ENCODE data around the gene PPFIBP1.
"Not testable (repeated sequence)": the region's sequence is repeated elsewhere in the genome, so short reads cannot be mapped to it uniquely, and the experiment has no call there.

PPFIBP1 gene

DNA sequence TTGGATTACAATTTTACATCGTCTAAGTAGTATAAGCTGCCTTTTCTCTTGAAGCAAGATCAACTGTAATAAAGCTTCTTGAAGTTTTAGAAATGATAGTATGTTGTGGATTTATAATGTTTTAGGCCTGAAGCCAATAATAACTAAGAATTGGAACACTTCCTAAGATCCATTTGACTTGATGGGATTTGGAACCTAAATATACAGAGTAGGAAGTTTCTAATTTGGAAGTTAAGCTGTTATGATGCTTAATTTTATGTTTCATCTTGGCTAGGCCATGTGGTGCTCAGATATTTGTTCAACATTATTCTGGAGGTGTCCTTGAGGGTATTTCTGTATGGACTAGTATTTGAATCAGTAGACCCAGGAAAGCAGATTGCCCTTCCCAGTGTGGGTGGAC, 74.9 kb downstream of the PPFIBP1 start:
- H3K36me3 ChIP-seq (ENCODE audit: control insufficient read depth, insufficient read depth, low read length, severe bottlenecking); H3K4me3 ChIP-seq (ENCODE audit: low read length); H3K4me1 ChIP-seq (ENCODE audit: control insufficient read depth, insufficient read depth, low read length); DNase-seq (ENCODE audit: low read depth); H3K9me3 ChIP-seq (ENCODE audit: control insufficient read depth, low read length); H3K9ac ChIP-seq (ENCODE audit: low read length); H3K27me3 ChIP-seq (replicated peaks; ENCODE audit: control insufficient read depth, insufficient read depth, low read length): not testable (repeated sequence)

DNA sequence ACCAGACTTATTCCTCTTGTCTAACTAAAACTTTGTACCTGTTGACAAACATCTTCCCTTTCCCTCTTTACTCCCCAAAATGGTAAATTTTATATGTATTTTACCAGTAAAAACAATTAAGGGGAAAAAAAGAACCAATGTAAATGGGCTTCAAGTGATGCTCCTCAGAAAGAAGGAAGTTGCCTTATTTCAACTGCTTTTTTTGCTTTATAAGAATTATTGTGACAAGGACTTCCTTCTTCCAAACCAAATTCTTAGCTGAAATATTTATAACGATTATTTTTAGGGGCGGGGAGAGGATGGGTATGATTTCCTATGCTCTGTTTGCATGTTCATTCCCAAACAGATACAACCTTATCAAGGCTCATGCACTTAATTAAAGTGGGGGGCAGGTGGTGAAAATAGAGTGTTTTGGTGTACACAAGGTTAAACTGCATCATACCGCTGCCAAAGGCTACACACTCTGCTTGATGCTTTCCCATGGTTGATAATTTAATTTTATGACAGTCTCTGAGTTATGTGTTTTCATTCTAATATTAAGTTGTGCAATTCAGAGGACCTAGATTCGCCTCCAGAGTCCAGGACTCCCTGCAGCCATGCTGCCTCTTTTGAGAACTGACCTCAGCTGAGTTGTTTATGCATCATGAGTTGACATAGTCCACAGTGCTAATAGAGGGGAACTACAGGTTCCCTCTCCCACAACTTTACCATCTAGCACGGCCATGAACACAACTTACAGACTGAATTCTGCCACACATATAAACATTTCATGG, 77.2 kb downstream of the PPFIBP1 start:
- not testable (repeated sequence) for H3K9ac ChIP-seq (ENCODE audit: low read length); H3K36me3 ChIP-seq (ENCODE audit: control insufficient read depth, insufficient read depth, low read length, severe bottlenecking); DNase-seq (ENCODE audit: low read depth); H3K4me1 ChIP-seq (ENCODE audit: control insufficient read depth, insufficient read depth, low read length); H3K4me3 ChIP-seq (ENCODE audit: low read length); H3K9me3 ChIP-seq (ENCODE audit: control insufficient read depth, low read length); H3K27me3 ChIP-seq (replicated peaks; ENCODE audit: control insufficient read depth, insufficient read depth, low read length)

GRCh38 chr12:27602516-27602915, 78.5 kb downstream of the PPFIBP1 start:
- DNase-seq (ENCODE audit: low read depth), result peak; percentile 56
- Histone ChIP-seq H3K27me3 (replicated peaks; ENCODE audit: control insufficient read depth, insufficient read depth, low read length) (no peaks in the 10 kb centered on the region), H3K9me3 (ENCODE audit: control insufficient read depth, low read length) (no peaks in the 10 kb centered on the region), H3K4me3 (ENCODE audit: low read length) (no peak overlapping the region), H3K36me3 (ENCODE audit: control insufficient read depth, insufficient read depth, low read length, severe bottlenecking) (no peaks in the 10 kb centered on the region), H3K9ac (ENCODE audit: low read length) (no peak overlapping the region), H3K4me1 (ENCODE audit: control insufficient read depth, insufficient read depth, low read length) (peaks cover 8% of the 10 kb centered on the region)

DNA sequence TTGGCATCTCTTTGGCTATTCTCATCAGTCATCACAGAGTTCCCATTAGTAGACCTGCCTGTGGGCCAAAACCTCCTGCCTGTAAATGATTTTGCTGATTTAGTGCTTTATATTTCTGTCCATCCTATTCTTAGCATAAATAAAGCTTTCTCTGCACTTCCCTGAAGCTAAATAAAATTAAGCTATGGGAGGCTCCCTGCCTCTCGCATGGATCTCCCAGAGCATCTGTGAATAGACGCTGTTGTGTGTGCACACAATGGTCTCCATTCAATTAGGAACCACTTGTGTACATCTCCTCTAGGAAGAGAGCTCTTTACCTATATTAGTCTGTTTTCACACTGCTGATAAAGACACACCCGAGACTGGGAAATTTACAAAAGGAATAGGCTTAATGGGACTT, 80.4 kb downstream of the PPFIBP1 start:
- Histone ChIP-seq H3K9me3 (ENCODE audit: control insufficient read depth, low read length) (no peaks in the 10 kb centered on the region), H3K27me3 (replicated peaks; ENCODE audit: control insufficient read depth, insufficient read depth, low read length) (no peaks in the 10 kb centered on the region), H3K36me3 (ENCODE audit: control insufficient read depth, insufficient read depth, low read length, severe bottlenecking) (no peaks in the 10 kb centered on the region), H3K4me1 (ENCODE audit: control insufficient read depth, insufficient read depth, low read length) (peaks cover 18% of the 10 kb centered on the region), H3K4me3 (ENCODE audit: low read length) (no peak overlapping the region), H3K9ac (ENCODE audit: low read length) (no peak overlapping the region)
- DNase-seq (ENCODE audit: low read depth), result no peak

- Histone ChIP-seq H3K36me3 (ENCODE audit: control insufficient read depth, insufficient read depth, low read length, severe bottlenecking) (no peaks in the 10 kb centered on the region), H3K9ac (ENCODE audit: low read length) (no peak overlapping the region), H3K9me3 (ENCODE audit: control insufficient read depth, low read length) (no peaks in the 10 kb centered on the region), H3K4me1 (ENCODE audit: control insufficient read depth, insufficient read depth, low read length) (peaks cover 31% of the 10 kb centered on the region), H3K27me3 (replicated peaks; ENCODE audit: control insufficient read depth, insufficient read depth, low read length) (no peaks in the 10 kb centered on the region), H3K4me3 (ENCODE audit: low read length) (no peak overlapping the region)
- DNase-seq (ENCODE audit: low read depth), result no peak
These were observed 83.0 kb downstream of the PPFIBP1 start for GRCh38 chr12:27606986-27607385.

DNA sequence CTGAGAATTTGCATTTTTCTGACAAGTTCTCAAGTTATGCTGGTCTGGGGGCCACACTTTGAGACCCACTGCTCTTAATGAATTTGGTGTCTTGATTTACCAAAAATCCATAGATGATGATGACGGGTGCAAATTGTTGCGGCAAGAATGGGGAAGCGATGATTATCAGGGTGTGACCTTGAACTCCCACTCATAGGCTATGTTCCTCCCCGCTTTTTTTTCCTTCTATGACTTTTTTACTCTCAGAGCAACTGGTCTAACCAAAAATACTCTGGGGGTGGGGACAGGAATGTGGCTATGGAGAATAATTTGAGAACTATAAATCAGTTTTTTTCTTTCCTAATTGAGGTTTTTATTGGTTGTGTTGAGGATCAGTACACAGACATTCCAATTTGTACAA, 83.6 kb downstream of the PPFIBP1 start:
- Histone ChIP-seq H3K36me3 (ENCODE audit: control insufficient read depth, insufficient read depth, low read length, severe bottlenecking) (no peaks in the 10 kb centered on the region), H3K9ac (ENCODE audit: low read length) (no peak overlapping the region), H3K9me3 (ENCODE audit: control insufficient read depth, low read length) (no peaks in the 10 kb centered on the region), H3K4me3 (ENCODE audit: low read length) (no peak overlapping the region), H3K27me3 (replicated peaks; ENCODE audit: control insufficient read depth, insufficient read depth, low read length) (no peaks in the 10 kb centered on the region), H3K4me1 (ENCODE audit: control insufficient read depth, insufficient read depth, low read length) (peaks cover 31% of the 10 kb centered on the region)
- DNase-seq (ENCODE audit: low read depth), result no peak

GRCh38 chr12:27608890-27609289, 84.9 kb downstream of the PPFIBP1 start:
- Histone ChIP-seq H3K9me3 (ENCODE audit: control insufficient read depth, low read length) (no peaks in the 10 kb centered on the region), H3K4me3 (ENCODE audit: low read length) (peak overlapping the region; percentile 79), H3K36me3 (ENCODE audit: control insufficient read depth, insufficient read depth, low read length, severe bottlenecking) (no peaks in the 10 kb centered on the region), H3K9ac (ENCODE audit: low read length) (peak overlapping the region; percentile 81), H3K4me1 (ENCODE audit: control insufficient read depth, insufficient read depth, low read length) (peaks cover 31% of the 10 kb centered on the region), H3K27me3 (replicated peaks; ENCODE audit: control insufficient read depth, insufficient read depth, low read length) (no peaks in the 10 kb centered on the region)
- no peak for DNase-seq (ENCODE audit: low read depth)

GRCh38 chr12:27610374-27610773, 86.4 kb downstream of the PPFIBP1 start:
- Histone ChIP-seq H3K27me3 (replicated peaks; ENCODE audit: control insufficient read depth, insufficient read depth, low read length) (no peaks in the 10 kb centered on the region), H3K4me1 (ENCODE audit: control insufficient read depth, insufficient read depth, low read length) (peaks cover 37% of the 10 kb centered on the region), H3K9ac (ENCODE audit: low read length) (peak overlapping the region; percentile 22), H3K36me3 (ENCODE audit: control insufficient read depth, insufficient read depth, low read length, severe bottlenecking) (no peaks in the 10 kb centered on the region), H3K9me3 (ENCODE audit: control insufficient read depth, low read length) (no peaks in the 10 kb centered on the region), H3K4me3 (ENCODE audit: low read length) (no peak overlapping the region)
- peak; percentile 59 for DNase-seq (ENCODE audit: low read depth)

GRCh38 chr12:27614386-27614785, 90.4 kb downstream of the PPFIBP1 start:
- Histone ChIP-seq H3K27me3 (replicated peaks; ENCODE audit: control insufficient read depth, insufficient read depth, low read length) (no peaks in the 10 kb centered on the region), H3K9me3 (ENCODE audit: control insufficient read depth, low read length) (no peaks in the 10 kb centered on the region), H3K4me1 (ENCODE audit: control insufficient read depth, insufficient read depth, low read length) (peaks cover 45% of the 10 kb centered on the region), H3K36me3 (ENCODE audit: control insufficient read depth, insufficient read depth, low read length, severe bottlenecking) (no peaks in the 10 kb centered on the region), H3K9ac (ENCODE audit: low read length) (no peak overlapping the region), H3K4me3 (ENCODE audit: low read length) (no peak overlapping the region)
- no peak for DNase-seq (ENCODE audit: low read depth)

- Histone ChIP-seq H3K4me3 (ENCODE audit: low read length) (no peak overlapping the region), H3K27me3 (replicated peaks; ENCODE audit: control insufficient read depth, insufficient read depth, low read length) (no peaks in the 10 kb centered on the region)
These were observed 90.9 kb downstream of the PPFIBP1 start for GRCh38 chr12:27614866-27615265.

GRCh38 chr12:27615331-27615891, 91.4 kb downstream of the PPFIBP1 start:
- no peak overlapping the region for H3K4me3 ChIP-seq (ENCODE audit: low read length)
- H3K4me1 ChIP-seq (ENCODE audit: control insufficient read depth, insufficient read depth, low read length), result peaks cover 40% of the 10 kb centered on the region
- no peaks in the 10 kb centered on the region for H3K36me3 ChIP-seq (ENCODE audit: control insufficient read depth, insufficient read depth, low read length, severe bottlenecking)
- H3K9me3 ChIP-seq (ENCODE audit: control insufficient read depth, low read length), result no peaks in the 10 kb centered on the region
- no peaks in the 10 kb centered on the region for H3K27me3 ChIP-seq (replicated peaks; ENCODE audit: control insufficient read depth, insufficient read depth, low read length)
- H3K9ac ChIP-seq (ENCODE audit: low read length), result no peak overlapping the region
- DNase-seq (ENCODE audit: low read depth), result peak; percentile 78

More at GRCh38 chr12:27614866-27615265, 90.9 kb downstream of the PPFIBP1 start:
- Histone ChIP-seq H3K4me1 (ENCODE audit: control insufficient read depth, insufficient read depth, low read length) (peaks cover 45% of the 10 kb centered on the region), H3K9me3 (ENCODE audit: control insufficient read depth, low read length) (no peaks in the 10 kb centered on the region), H3K36me3 (ENCODE audit: control insufficient read depth, insufficient read depth, low read length, severe bottlenecking) (no peaks in the 10 kb centered on the region), H3K9ac (ENCODE audit: low read length) (no peak overlapping the region)
- DNase-seq (ENCODE audit: low read depth), result no peak
